Type B pancreatic cell (in vitro differentiated cells): Measurements from ENCODE around the gene CCDC43. TPM values are rescaled to one million over a fixed set of nuclear protein-coding genes. Genes with fewer than 3 reads are reported as not detected.
"Not testable (repeated sequence)": the region's sequence is repeated elsewhere in the genome, so short reads cannot be mapped to it uniquely, and the experiment has no call there.

Experiments used
- DNase-seq: peaks from one replicate; pipeline ENCODE4 v3.0.0; 2021; ENCODE audit warnings: mixed read lengths; ENCODE audit not compliant: unreplicated experiment; ENCODE audit errors: extremely low spot score
- H3K27ac Mint-ChIP-seq: 2 replicates; pipeline ENCODE4 v1.8.0; 2021; ENCODE audit warnings: mild to moderate bottlenecking, mixed read lengths
- H3K27me3 Mint-ChIP-seq: 2 replicates; pipeline ENCODE4 v1.8.0; 2021; ENCODE audit warnings: mixed read lengths
- H3K36me3 Mint-ChIP-seq: 2 replicates; pipeline ENCODE4 v1.8.0; 2021; ENCODE audit warnings: mixed read lengths
- H3K4me1 Mint-ChIP-seq: one replicate; pipeline ENCODE4 v1.8.0; 2021; ENCODE audit warnings: mixed read lengths; ENCODE audit not compliant: unreplicated experiment
- H3K4me3 Mint-ChIP-seq: 2 replicates; pipeline ENCODE4 v1.8.0; 2021; ENCODE audit warnings: mild to moderate bottlenecking, mixed read lengths
- H3K9me3 Mint-ChIP-seq: 2 replicates; pipeline ENCODE4 v1.8.0; 2021; ENCODE audit warnings: mixed read lengths
- total RNA-seq: library from RNA; stranded (reverse); gene quantifications from 2 replicates; pipeline ENCODE4 v1.2.1, GENCODE V29; 2021; ENCODE audit warnings: low replicate concordance
- TF ChIP-seq, protein P1 (sequence below): fragments of 200-600 bp; sonication (generic); conservative IDR thresholded peaks from 2 replicates; pipeline ENCODE4 v1.5.0; 2021; ENCODE audit warnings: antibody characterized with exemption, mild to moderate bottlenecking

The CCDC43 gene
- total RNA-seq, 1 donor from 2014 or later, result 23.7 TPM

DNA sequence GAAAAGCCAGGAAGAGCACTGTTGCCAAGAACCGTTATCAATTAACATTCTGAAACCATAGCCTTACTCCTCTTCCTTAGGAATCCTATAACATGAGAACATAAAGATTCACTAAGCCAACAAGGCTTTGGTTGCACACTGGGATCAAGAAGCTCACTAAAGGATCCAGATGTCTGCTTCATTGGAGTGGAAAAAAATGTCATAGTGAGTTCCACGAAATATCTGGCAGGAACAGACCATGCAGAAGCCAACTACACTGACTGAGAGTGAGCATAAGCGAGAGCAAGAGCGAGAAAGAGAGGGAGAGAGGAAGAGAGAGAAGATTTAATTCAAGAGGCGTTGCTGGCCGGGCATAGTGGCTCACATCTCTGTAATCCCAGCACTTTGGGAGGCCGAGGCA lies 46.7 kb downstream of the CCDC43 start:
- Mint-ChIP-seq H3K36me3 (no peaks in the 10 kb centered on the region), H3K27me3 (peaks cover 7% of the 10 kb centered on the region), H3K4me1 (no peaks in the 10 kb centered on the region), H3K27ac (no peak overlapping the region), H3K4me3 (no peak overlapping the region), H3K9me3 (no peaks in the 10 kb centered on the region)
- TF ChIP-seq, protein P1, sequence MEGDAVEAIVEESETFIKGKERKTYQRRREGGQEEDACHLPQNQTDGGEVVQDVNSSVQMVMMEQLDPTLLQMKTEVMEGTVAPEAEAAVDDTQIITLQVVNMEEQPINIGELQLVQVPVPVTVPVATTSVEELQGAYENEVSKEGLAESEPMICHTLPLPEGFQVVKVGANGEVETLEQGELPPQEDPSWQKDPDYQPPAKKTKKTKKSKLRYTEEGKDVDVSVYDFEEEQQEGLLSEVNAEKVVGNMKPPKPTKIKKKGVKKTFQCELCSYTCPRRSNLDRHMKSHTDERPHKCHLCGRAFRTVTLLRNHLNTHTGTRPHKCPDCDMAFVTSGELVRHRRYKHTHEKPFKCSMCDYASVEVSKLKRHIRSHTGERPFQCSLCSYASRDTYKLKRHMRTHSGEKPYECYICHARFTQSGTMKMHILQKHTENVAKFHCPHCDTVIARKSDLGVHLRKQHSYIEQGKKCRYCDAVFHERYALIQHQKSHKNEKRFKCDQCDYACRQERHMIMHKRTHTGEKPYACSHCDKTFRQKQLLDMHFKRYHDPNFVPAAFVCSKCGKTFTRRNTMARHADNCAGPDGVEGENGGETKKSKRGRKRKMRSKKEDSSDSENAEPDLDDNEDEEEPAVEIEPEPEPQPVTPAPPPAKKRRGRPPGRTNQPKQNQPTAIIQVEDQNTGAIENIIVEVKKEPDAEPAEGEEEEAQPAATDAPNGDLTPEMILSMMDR, result no peak
- DNase-seq, result no peak

DNA sequence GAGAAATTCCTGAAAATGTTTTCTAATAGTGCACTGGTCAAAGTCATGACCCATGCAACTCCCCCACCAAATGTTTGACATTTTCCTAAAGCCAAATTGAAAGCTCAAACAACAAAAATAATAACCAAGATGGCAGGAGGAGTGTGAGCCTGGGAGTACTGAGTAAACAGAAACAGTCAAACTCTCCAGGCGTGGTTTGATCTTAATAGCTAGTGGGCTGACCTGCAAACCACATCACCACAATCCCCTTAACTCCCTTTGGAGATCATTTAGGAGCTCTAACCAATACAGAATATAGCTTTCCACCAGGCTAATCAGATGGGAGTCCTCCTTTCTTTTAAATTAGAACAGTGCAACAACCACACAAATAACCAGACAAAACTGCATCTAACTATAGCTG lies 52.5 kb downstream of the CCDC43 start:
- no peaks in the 10 kb centered on the region for H3K9me3 Mint-ChIP-seq
- TF ChIP-seq, protein P1, result no peak
- H3K4me3 Mint-ChIP-seq, result no peak overlapping the region
- no peak overlapping the region for H3K27ac Mint-ChIP-seq
- H3K36me3 Mint-ChIP-seq, result no peaks in the 10 kb centered on the region
- H3K4me1 Mint-ChIP-seq, result peaks cover 5% of the 10 kb centered on the region
- H3K27me3 Mint-ChIP-seq, result peaks cover 3% of the 10 kb centered on the region
- DNase-seq, result no peak

DNA sequence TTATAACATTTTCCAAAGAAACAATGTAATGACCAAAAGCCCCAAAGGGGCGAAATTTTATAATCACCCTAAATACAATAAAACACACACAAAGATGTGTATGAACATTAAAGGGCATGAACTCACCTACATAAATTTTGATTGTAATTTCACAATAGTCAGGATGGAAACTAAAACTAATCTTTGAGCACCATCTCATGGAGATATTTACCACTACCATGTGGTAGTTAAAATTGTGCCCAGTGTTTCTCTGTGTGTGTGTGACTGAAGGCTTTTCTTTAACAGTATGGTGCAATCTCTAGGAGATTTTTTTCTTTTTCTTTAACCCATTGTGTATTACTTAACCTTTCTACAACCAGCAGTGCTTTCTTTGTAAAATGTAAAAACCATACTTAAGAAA lies 53.0 kb downstream of the CCDC43 start:
- H3K27ac Mint-ChIP-seq, result no peak overlapping the region
- H3K27me3 Mint-ChIP-seq, result no peaks in the 10 kb centered on the region
- TF ChIP-seq, protein P1, result peak; percentile 78
- no peaks in the 10 kb centered on the region for H3K9me3 Mint-ChIP-seq
- peaks cover 5% of the 10 kb centered on the region for H3K4me1 Mint-ChIP-seq
- DNase-seq, result no peak
- H3K4me3 Mint-ChIP-seq, result no peak overlapping the region
- no peaks in the 10 kb centered on the region for H3K36me3 Mint-ChIP-seq

DNA sequence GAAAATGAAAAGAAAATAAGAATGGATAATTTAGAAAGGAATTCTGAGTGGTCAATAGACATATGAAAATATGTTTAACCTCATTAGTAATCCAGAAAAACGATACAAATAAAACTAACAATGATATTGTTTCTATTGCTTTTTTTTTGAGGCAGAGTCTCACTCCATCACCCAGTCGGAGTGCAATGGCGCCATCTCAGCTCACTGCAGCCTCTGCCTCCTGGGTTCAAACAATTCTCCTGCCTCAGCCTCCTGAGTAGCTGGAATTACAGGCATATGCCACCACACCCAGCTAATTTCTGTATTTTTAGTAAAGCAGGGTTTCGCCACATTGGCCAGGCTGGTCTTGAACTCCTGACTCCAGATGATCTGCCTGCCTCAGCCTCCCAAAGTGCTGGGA lies 55.2 kb downstream of the CCDC43 start:
- not testable (repeated sequence) for H3K9me3 Mint-ChIP-seq, H3K36me3 Mint-ChIP-seq, H3K27ac Mint-ChIP-seq, H3K4me3 Mint-ChIP-seq, H3K27me3 Mint-ChIP-seq, H3K4me1 Mint-ChIP-seq, DNase-seq

DNA sequence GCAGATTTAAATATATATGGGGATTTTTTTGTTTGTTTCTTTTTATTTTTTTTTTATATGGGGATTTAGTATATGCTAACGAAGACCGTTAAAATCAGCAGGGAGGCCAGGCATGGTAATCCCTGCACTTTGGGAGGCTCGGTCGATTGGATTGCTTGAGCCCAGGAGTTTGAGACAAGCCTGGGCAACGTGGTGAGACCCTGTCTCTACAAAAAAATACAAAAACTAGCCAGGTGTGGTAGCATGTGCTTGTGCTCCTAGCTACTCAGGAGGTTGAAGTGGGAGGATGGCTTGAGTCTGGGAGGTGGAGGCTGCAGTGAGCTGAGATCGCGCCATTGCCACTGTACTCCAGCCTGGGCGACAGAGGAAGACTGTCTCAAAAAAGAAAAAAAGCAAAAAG lies 55.6 kb downstream of the CCDC43 start:
- Mint-ChIP-seq H3K9me3 (no peaks in the 10 kb centered on the region), H3K4me1 (peaks cover 9% of the 10 kb centered on the region), H3K27me3 (no peaks in the 10 kb centered on the region), H3K36me3 (no peaks in the 10 kb centered on the region), H3K27ac (no peak overlapping the region), H3K4me3 (no peak overlapping the region)
- no peak for DNase-seq
- TF ChIP-seq, protein P1, result no peak

DNA sequence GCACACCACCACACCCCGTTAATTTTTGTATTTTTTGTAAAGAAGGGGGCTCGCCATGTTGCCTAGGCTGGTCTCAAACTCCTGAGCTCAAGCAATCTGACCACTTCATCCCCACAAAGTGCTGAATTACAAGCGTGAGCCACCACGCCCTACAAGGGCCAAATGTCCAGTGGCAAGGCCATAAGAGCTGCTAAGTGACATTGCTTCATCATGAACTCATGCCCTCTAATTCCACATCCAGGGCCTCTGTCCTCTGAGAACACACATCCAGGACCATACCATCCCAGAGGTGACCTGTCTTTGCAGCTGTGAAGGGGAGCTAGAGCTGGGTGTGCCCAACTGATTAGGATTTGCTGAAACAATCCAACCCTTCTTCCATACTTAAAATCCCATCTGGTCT lies 58.9 kb downstream of the CCDC43 start:
- DNase-seq, result no peak
- Mint-ChIP-seq H3K4me3 (no peak overlapping the region), H3K36me3 (no peaks in the 10 kb centered on the region), H3K27ac (no peak overlapping the region), H3K9me3 (no peaks in the 10 kb centered on the region), H3K27me3 (no peaks in the 10 kb centered on the region), H3K4me1 (peaks cover 23% of the 10 kb centered on the region)
- TF ChIP-seq, protein P1, result no peak
